K562 (cell line): ENCODE data around the gene ARMH1.

ENCODE experiments used
- CBX2 ChIP-seq: fragments of 200-600 bp; sonication (generic); IDR thresholded peaks from one replicate; pipeline ENCODE4 v1.6.1; 2012; ENCODE audit warnings: mild to moderate bottlenecking, low read length, inconsistent platforms; ENCODE audit not compliant: insufficient read depth, poor library complexity, severe bottlenecking
- CTCF ChIP-seq, 3 experiments: IDR thresholded peaks in 2 of 3; conservative IDR thresholded peaks in 1 of 3; 2 replicates each; pipeline ENCODE4 v1.5.1; 2011 to 2012; ENCODE audit warnings: low read length in 3 of 3, mild to moderate bottlenecking in 3 of 3, control low read depth in 2 of 3, improper control_type of control experiment in 1 of 3, inconsistent platforms in 1 of 3, low read depth in 1 of 3, mixed read lengths in 1 of 3, moderate library complexity in 1 of 3; ENCODE audit not compliant: insufficient read depth in 2 of 3
- EGR1 ChIP-seq: fragments of 450-650 bp; conservative IDR thresholded peaks from 2 replicates; pipeline ENCODE4 v1.6.1; 2017; ENCODE audit warnings: mild to moderate bottlenecking
- ETV6 ChIP-seq, 3 experiments: fragments of 150-350 bp in 1 of 3; sonication (generic) in 1 of 3; formaldehyde crosslinking in 1 of 3; IDR thresholded peaks; 2 replicates each; pipeline versions ENCODE4 v1.6.1 to v1.8.0; 2014 to 2022; ENCODE audit warnings: borderline replicate concordance in 2 of 3, low read depth in 2 of 3, antibody characterized with exemption in 1 of 3, low read length in 1 of 3, mild to moderate bottlenecking in 1 of 3, missing genetic modification reagents in 1 of 3
- EZH2 ChIP-seq: IDR thresholded peaks from 2 replicates; pipeline ENCODE4 v1.6.1; 2012; ENCODE audit warnings: low read depth, mild to moderate bottlenecking, inconsistent platforms, low read length, borderline replicate concordance
- ILK ChIP-seq: fragments of 450-650 bp; IDR thresholded peaks from 2 replicates; pipeline ENCODE4 v1.6.1; 2016; ENCODE audit warnings: missing genetic modification characterization, low read depth, mild to moderate bottlenecking, missing compliant biosample characterization, moderate library complexity, borderline replicate concordance
- KLF16 ChIP-seq: IDR thresholded peaks from 2 replicates; pipeline ENCODE4 v1.6.1; 2016; ENCODE audit warnings: antibody characterized with exemption
- MEF2D ChIP-seq: conservative IDR thresholded peaks from 2 replicates; pipeline ENCODE4 v1.6.1; 2016; ENCODE audit warnings: low read depth, missing genetic modification characterization, missing compliant biosample characterization
- MNT ChIP-seq, 2 experiments: fragments of 450-650 bp; conservative IDR thresholded peaks; 2 replicates each; pipeline ENCODE4 v1.6.1; 2017; ENCODE audit warnings: mild to moderate bottlenecking in 2 of 2, moderate library complexity in 2 of 2
- REST ChIP-seq, 2 experiments: fragments of 450-650 bp; formaldehyde crosslinking in 1 of 2; IDR thresholded peaks; 2 replicates each; pipeline versions ENCODE4 v1.4.0 to v1.6.1; 2014 to 2020; ENCODE audit warnings: mild to moderate bottlenecking in 2 of 2, borderline replicate concordance in 1 of 2, low read depth in 1 of 2
- TEAD4 ChIP-seq, 2 experiments: sonication (generic) in 1 of 2; formaldehyde crosslinking in 1 of 2; IDR thresholded peaks; 2 replicates each; pipeline versions ENCODE4 v1.6.1 to v1.8.0; 2012 to 2022; ENCODE audit warnings: borderline replicate concordance in 1 of 2, inconsistent platforms in 1 of 2, low read length in 1 of 2, mild to moderate bottlenecking in 1 of 2, missing genetic modification reagents in 1 of 2
- ZNF174 ChIP-seq: fragments of 250-450 bp; sonication (Bioruptor Pico); IDR thresholded peaks from 2 replicates; pipeline ENCODE4 v1.4.0; 2020; ENCODE audit warnings: mild to moderate bottlenecking

- TF ChIP-seq REST (IDR thresholded peaks at IDR 0.05; ENCODE audit: borderline replicate concordance) = peak; percentile 54; the same call in 1 of the 2 replicates
- no peak for TF ChIP-seq REST (CRISPR knock-in tag; IDR thresholded peaks at IDR 0.05; ENCODE audit: low read depth)
- TF ChIP-seq EZH2 = no peak
- TF ChIP-seq ILK (tag) = no peak
- TF ChIP-seq CBX2 = no peak
- no peak for TF ChIP-seq EGR1
- peak; percentile 67 to 90 (median 81); a peak in 5 of 6 replicates for TF ChIP-seq CTCF (IDR thresholded peaks at IDR 0.05 in 2 of 3, conservative IDR thresholded peaks at IDR 0.05 in 1 of 3; ENCODE audit: insufficient read depth in 2 of 3, low read depth in 1 of 3, low read length in 3 of 3)
- TF ChIP-seq MEF2D (tag) = no peak
- no peak for TF ChIP-seq ZNF174 (CRISPR knock-in tag)
- TF ChIP-seq KLF16 = no peak
- peak; percentile 46; the same call in 1 of the 2 replicates for TF ChIP-seq TEAD4 (IDR thresholded peaks at IDR 0.05; ENCODE audit: low read length)
- no peak for TF ChIP-seq TEAD4 (CRISPR knock-in tag; IDR thresholded peaks at IDR 0.05; ENCODE audit: borderline replicate concordance)
- TF ChIP-seq ETV6 (IDR thresholded peaks at IDR 0.05; ENCODE audit: borderline replicate concordance in 1 of 2, low read depth in 2 of 2, low read length in 1 of 2) = no peak
- TF ChIP-seq ETV6 (CRISPR knock-in tag; IDR thresholded peaks at IDR 0.05; ENCODE audit: borderline replicate concordance) = no peak
- TF ChIP-seq MNT (conservative IDR thresholded peaks at IDR 0.05) = no peak
Observed at GRCh38 chr1:44707959-44708831, 33.7 kb downstream of the ARMH1 start.
